ENCODE measurements around the gene RAD17. TPM values are rescaled to one million over a fixed set of nuclear protein-coding genes. Genes with fewer than 3 reads are reported as not detected.

Gene RAD17
- total and polyA plus RNA-seq, 2 of the 8 experiments (the other 6 are each of a cell fraction or from before 2014, with no cell fraction given) = 12.9 to 28.1 TPM

- TF ChIP-seq CHD7 (IDR thresholded peaks at IDR 0.05; ENCODE audit: insufficient replicate concordance, low read length) = no peak
- no peak for TF ChIP-seq NANOG (IDR thresholded peaks at IDR 0.05; ENCODE audit: insufficient read depth, low read depth, low read length, poor library complexity, severe bottlenecking)
- TF ChIP-seq RXRA (IDR thresholded peaks at IDR 0.05; ENCODE audit: insufficient read depth, low read depth, low read length) = no peak
- no peak for TF ChIP-seq SP4 (IDR thresholded peaks at IDR 0.05; ENCODE audit: low read length)
- no peak for TF ChIP-seq GABPA (IDR thresholded peaks at IDR 0.05; ENCODE audit: borderline replicate concordance, insufficient read depth, low read length)
- TF ChIP-seq POU5F1 (IDR thresholded peaks at IDR 0.05; ENCODE audit: low read depth, low read length) = no peak
- TF ChIP-seq SUZ12 (IDR thresholded peaks at IDR 0.05; ENCODE audit: low read length) = no peak
- no peak for TF ChIP-seq CEBPB (IDR thresholded peaks at IDR 0.05; ENCODE audit: low read depth, low read length)
- TF ChIP-seq SP2 (IDR thresholded peaks at IDR 0.05; ENCODE audit: low read length) = no peak
- no peak for TF ChIP-seq BCL11A (IDR thresholded peaks at IDR 0.05; ENCODE audit: low read depth in 2 of 2, low read length in 2 of 2)
- TF ChIP-seq ATF3 (IDR thresholded peaks at IDR 0.05; ENCODE audit: insufficient read depth, low read depth, low read length) = no peak
- TF ChIP-seq POLR2A (IDR thresholded peaks at IDR 0.05; ENCODE audit: control extremely low read depth in 1 of 2, low read depth in 2 of 2, low read length in 2 of 2) = no peak
These were observed 5.4 kb downstream of the RAD17 start (continued) for GRCh38 chr5:69374911-69375446.
